GM23248 (cell line): ENCODE data around the gene PCSK2. TPM values are rescaled to one million over a fixed set of nuclear protein-coding genes. Genes with fewer than 3 reads are reported as not detected.

Experiments used
- DNase-seq: peaks from one replicate; pipeline ENCODE4 v3.0.0-alpha.2; 2015
- H2AFZ ChIP-seq: fragments of 200-600 bp; sonication (generic); 2 replicates; pipeline ENCODE4 v1.6.1; 2016; ENCODE audit warnings: antibody characterized with exemption
- H3F3A ChIP-seq: fragments of 200-600 bp; sonication (generic); 2 replicates; pipeline ENCODE4 v1.6.1; 2016; ENCODE audit warnings: mild to moderate bottlenecking, antibody characterized with exemption, mixed run types; ENCODE audit not compliant: insufficient read depth
- H3K27ac ChIP-seq: fragments of 200-600 bp; sonication (generic); 2 replicates; pipeline ENCODE4 v1.5.1; 2016; ENCODE audit warnings: mild to moderate bottlenecking
- H3K27me3 ChIP-seq: fragments of 200-600 bp; sonication (generic); replicated peaks from 2 replicates; pipeline ENCODE4 v1.6.1; 2016; ENCODE audit warnings: mild to moderate bottlenecking; ENCODE audit not compliant: insufficient read depth
- H3K36me3 ChIP-seq: fragments of 200-600 bp; sonication (generic); 2 replicates; pipeline ENCODE4 v1.6.1; 2016; ENCODE audit warnings: low read depth, mild to moderate bottlenecking
- H3K4me1 ChIP-seq: fragments of 200-600 bp; sonication (generic); 2 replicates; pipeline ENCODE4 v1.6.1; 2016; ENCODE audit warnings: mild to moderate bottlenecking; ENCODE audit not compliant: insufficient read depth
- H3K4me2 ChIP-seq: fragments of 200-600 bp; sonication (generic); one replicate; pipeline ENCODE4 v1.6.1; 2016; ENCODE audit warnings: mild to moderate bottlenecking; ENCODE audit not compliant: unreplicated experiment
- H3K4me3 ChIP-seq: fragments of 200-600 bp; sonication (generic); 2 replicates; pipeline ENCODE4 v1.5.1; 2016; ENCODE audit warnings: mild to moderate bottlenecking
- H3K79me2 ChIP-seq: fragments of 200-600 bp; sonication (generic); 2 replicates; pipeline ENCODE4 v1.6.1; 2016; ENCODE audit warnings: mild to moderate bottlenecking; ENCODE audit not compliant: insufficient read depth
- H3K9ac ChIP-seq: fragments of 200-600 bp; sonication (generic); 2 replicates; pipeline ENCODE4 v1.6.1; 2016; ENCODE audit warnings: mild to moderate bottlenecking
- H3K9me2 ChIP-seq: fragments of 200-600 bp; sonication (generic); 2 replicates; pipeline ENCODE4 v1.6.1; 2016; ENCODE audit warnings: mixed run types, mild to moderate bottlenecking, moderate library complexity; ENCODE audit not compliant: insufficient read depth
- H3K9me3 ChIP-seq: fragments of 200-600 bp; sonication (generic); one replicate; pipeline ENCODE4 v1.6.1; 2017; ENCODE audit warnings: low read depth
- H4K20me1 ChIP-seq: fragments of 200-600 bp; sonication (generic); 2 replicates; pipeline ENCODE4 v1.6.0; 2016; ENCODE audit not compliant: insufficient read depth
- EZH2 ChIP-seq: fragments of 200-600 bp; sonication (generic); IDR thresholded peaks from 2 replicates; pipeline ENCODE4 v1.6.1; 2018; ENCODE audit warnings: antibody characterized with exemption, mild to moderate bottlenecking; ENCODE audit not compliant: insufficient read depth, poor library complexity, severe bottlenecking
- EZH2phosphoT487 ChIP-seq: fragments of 200-600 bp; sonication (generic); IDR thresholded peaks from 2 replicates; pipeline ENCODE4 v1.6.1; 2018; ENCODE audit warnings: antibody characterized with exemption, moderate library complexity, mild to moderate bottlenecking, low read depth; ENCODE audit not compliant: insufficient read depth
- WGBS, 2 experiments: methylation state at CpG; one replicate each; pipeline ENCODE4 v1.1.6; 2015 to 2017; ENCODE audit warnings: low lambda C conversion rate in 2 of 2, low coverage in 1 of 2; ENCODE audit errors: missing lambda C conversion rate in 2 of 2; 5-methylcytosine and 5-hydroxymethylcytosine counted together
- in situ Hi-C: fragments of 300-500 bp; cut with MboI; formaldehyde crosslinking; loops from 2 replicates; pipeline ENCODE4 v1.15.0; 2020
- polyA plus RNA-seq: library from polyadenylated mRNA; unstranded; fragments of >200 nt; fragmentation: Nextera tagmentation; extraction: Ambion mirVana; gene quantifications from 2 replicates; pipeline ENCODE4 v1.2.1, GENCODE V29; 2016
- total RNA-seq: library from RNA; depleted of rRNA; stranded (reverse); fragments of >200 nt; shearing (Covaris generic); gene quantifications from 2 replicates; pipeline ENCODE4 v1.2.3, GENCODE V29; 2014

PCSK2 gene
- total and polyA plus RNA-seq, 2 experiments from 2014 or later = not detected

DNA sequence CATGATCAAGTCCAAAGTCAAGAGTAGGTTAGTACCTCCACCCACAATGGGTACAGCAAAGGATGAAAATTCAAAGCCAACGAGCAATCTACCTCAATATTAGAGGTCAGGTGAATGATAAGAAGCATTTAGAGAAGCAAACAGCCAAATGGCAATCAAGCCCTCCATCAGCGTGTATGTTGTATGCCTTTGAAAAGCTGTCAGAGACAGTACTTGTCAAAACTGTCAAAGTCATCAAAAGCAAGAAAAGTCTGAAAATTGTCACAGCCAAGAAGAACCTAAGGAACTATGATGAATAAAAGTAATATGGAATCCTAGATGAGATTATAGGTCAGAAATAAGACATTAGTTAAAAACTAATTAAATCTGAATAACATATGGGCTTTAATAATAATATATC lies 99.3 kb downstream of the PCSK2 start:
- no peaks in the 10 kb centered on the region for H3K79me2 ChIP-seq
- no peak overlapping the region for H3K4me3 ChIP-seq
- H3K9me2 ChIP-seq = no peaks in the 10 kb centered on the region
- no peak for DNase-seq
- no peaks in the 10 kb centered on the region; the same call in none of the 2 replicates for H3K27me3 ChIP-seq
- H3F3A ChIP-seq = no peaks in the 10 kb centered on the region
- H3K9ac ChIP-seq = no peak overlapping the region
- H3K27ac ChIP-seq = no peak overlapping the region
- H4K20me1 ChIP-seq = no peaks in the 10 kb centered on the region
- no peaks in the 10 kb centered on the region for H3K36me3 ChIP-seq
- TF ChIP-seq EZH2 = no peak
- no peaks in the 10 kb centered on the region for H3K4me1 ChIP-seq
- H2AFZ ChIP-seq = no peak overlapping the region
- WGBS, 2 experiments = 30 to 51% methylated on average over 2 of the region's 2 CpGs
- H3K9me3 ChIP-seq = no peaks in the 10 kb centered on the region
- H3K4me2 ChIP-seq = no peak overlapping the region
- in situ Hi-C loops = no loop called here

DNA sequence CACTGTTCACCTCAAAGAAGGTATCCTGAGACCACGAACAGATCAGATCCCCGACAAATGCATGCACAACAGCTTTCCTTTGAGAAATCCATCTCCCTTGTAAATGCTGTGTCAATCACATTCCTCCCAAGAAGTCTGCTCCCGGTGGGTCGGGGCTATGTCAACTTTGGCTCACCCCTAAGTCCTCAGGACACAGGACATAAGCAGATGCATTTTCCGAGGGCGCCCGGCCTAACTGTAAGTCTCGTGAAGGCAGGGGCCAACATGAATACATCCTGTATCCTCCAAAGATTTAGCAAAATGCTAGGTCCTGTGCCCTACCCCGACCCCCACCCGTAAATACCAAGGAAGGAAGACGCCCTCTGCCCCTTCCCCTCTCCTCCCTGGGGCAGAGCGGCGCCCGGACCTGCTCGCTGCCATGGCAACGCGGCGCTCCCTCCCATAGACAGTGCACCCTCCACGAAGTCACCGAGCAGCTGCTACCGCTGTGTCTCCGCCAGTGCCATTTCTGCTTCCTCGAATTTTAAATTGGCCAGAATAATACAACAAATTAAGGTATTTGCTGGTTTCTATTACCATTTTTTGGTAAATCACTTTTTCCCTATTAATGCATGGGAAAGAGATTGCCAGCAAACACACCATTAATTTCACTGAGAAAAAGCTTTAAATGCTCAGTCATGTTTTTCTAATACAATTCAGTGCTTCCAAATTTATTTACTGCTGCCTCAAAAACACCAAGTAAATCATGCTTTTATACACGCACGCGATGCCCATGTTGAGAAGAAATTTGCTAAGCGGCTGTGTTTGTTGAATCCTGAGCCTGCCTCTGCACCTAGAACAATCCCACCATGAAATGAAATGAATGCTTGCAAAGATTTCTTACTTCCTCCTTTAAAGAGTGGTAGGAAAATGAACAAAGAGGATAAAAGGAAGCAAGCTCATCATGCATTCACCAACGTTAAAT lies 100.6 kb downstream of the PCSK2 start:
- in situ Hi-C loops = no loop called here
- H3K9me3 ChIP-seq = no peaks in the 10 kb centered on the region
- no peak overlapping the region for H3K9ac ChIP-seq
- no peak overlapping the region for H2AFZ ChIP-seq
- H3K79me2 ChIP-seq = no peaks in the 10 kb centered on the region
- H3F3A ChIP-seq = no peaks in the 10 kb centered on the region
- TF ChIP-seq EZH2 (no peak), EZH2phosphoT487 (no peak)
- no peak for DNase-seq
- H3K4me1 ChIP-seq = no peaks in the 10 kb centered on the region
- H3K27ac ChIP-seq = no peak overlapping the region
- no peaks in the 10 kb centered on the region for H3K36me3 ChIP-seq
- H4K20me1 ChIP-seq = no peaks in the 10 kb centered on the region
- H3K4me3 ChIP-seq = no peak overlapping the region
- H3K4me2 ChIP-seq = no peak overlapping the region
- no peaks in the 10 kb centered on the region; the same call in none of the 2 replicates for H3K27me3 ChIP-seq
- WGBS, 2 experiments = 42 to 45% methylated on average over 26 to 28 of the region's 28 CpGs
- no peaks in the 10 kb centered on the region for H3K9me2 ChIP-seq

DNA sequence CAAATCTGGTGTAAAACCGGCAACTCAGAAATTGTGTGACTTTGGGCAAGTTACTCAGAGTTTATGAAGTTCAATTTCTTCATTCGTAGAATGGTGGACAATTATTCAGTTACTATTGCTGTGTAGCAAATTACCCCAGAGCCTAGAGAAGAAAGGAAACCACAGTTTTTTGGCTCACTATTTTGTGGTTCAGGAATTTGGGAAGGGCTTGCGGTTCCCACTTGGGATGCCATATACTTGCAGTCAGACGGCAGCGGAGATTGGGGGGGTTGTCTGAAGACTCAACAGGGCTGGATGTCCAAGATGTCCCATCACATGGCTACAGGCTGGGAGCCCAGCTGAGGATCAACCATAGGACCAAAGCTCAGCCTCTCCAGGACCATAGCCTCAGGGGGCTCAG lies 108.1 kb downstream of the PCSK2 start:
- TF ChIP-seq EZH2phosphoT487 = no peak
- TF ChIP-seq EZH2 = no peak
- Histone ChIP-seq H2AFZ (no peak overlapping the region), H3K27me3 (peaks cover 7% of the 10 kb centered on the region; the same call in 1 of the 2 replicates), H3K4me2 (no peak overlapping the region), H3K9me2 (no peaks in the 10 kb centered on the region), H3K9me3 (no peaks in the 10 kb centered on the region), H3K79me2 (no peaks in the 10 kb centered on the region), H4K20me1 (no peaks in the 10 kb centered on the region), H3K4me3 (no peak overlapping the region), H3F3A (no peaks in the 10 kb centered on the region), H3K4me1 (no peaks in the 10 kb centered on the region), H3K36me3 (no peaks in the 10 kb centered on the region), H3K27ac (no peak overlapping the region), H3K9ac (no peak overlapping the region)
- DNase-seq = no peak
- in situ Hi-C loops = no loop called here
- WGBS, 2 experiments = 67 to 71% methylated on average over 5 of the region's 5 CpGs

DNA sequence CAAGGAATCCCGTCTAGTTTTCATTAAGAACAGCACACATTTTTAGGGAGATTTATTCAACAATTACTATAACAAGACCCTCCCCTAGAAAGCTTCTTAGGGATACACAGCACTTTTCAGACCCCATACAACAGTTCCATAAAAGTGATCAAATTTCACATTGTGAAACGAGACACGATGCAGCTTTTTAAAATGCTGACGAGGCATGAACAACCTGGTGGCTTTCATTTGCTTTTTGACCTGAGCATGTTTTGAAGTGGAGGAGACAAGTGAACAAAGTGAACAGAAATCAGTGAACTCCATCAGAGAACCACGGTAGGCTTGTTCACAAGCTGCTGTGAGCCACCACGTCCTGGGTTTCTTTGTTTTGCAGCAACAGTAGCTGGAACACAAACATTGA lies 112.2 kb downstream of the PCSK2 start:
- TF ChIP-seq EZH2phosphoT487 (no peak), EZH2 (no peak)
- in situ Hi-C loops = no loop called here
- DNase-seq = no peak
- peaks cover 14% of the 10 kb centered on the region for H3K4me1 ChIP-seq
- H2AFZ ChIP-seq = no peak overlapping the region
- H3K27ac ChIP-seq = no peak overlapping the region
- H3K36me3 ChIP-seq = no peaks in the 10 kb centered on the region
- no peak overlapping the region for H3K4me2 ChIP-seq
- no peak overlapping the region for H3K4me3 ChIP-seq
- H3F3A ChIP-seq = peaks cover 13% of the 10 kb centered on the region
- no peaks in the 10 kb centered on the region for H4K20me1 ChIP-seq
- H3K9ac ChIP-seq = no peak overlapping the region
- H3K27me3 ChIP-seq = peaks cover 11% of the 10 kb centered on the region; the same call in 1 of the 2 replicates
- no peaks in the 10 kb centered on the region for H3K9me3 ChIP-seq
- no peaks in the 10 kb centered on the region for H3K9me2 ChIP-seq
- no peaks in the 10 kb centered on the region for H3K79me2 ChIP-seq
- 55 to 58% methylated on average over 6 of the region's 6 CpGs for WGBS, 2 experiments
